Measurements from ENCODE around the gene EP400.

The EP400 gene

GRCh38 chr12:131981388-131981787 is 31.6 kb downstream of the EP400 start:
- no peaks in the 10 kb centered on the region for H3F3A ChIP-seq (ENCODE audit: control insufficient read depth, insufficient read depth)
- H3K4me3 ChIP-seq (ENCODE audit: low read length): no peak overlapping the region
- H4K20me1 ChIP-seq (ENCODE audit: control insufficient read depth, insufficient read depth, low read depth, low read length): peaks cover 3% of the 10 kb centered on the region; the same call in 1 of the 2 replicates
- H3K4me2 ChIP-seq (ENCODE audit: low read length): no peak overlapping the region
- no peaks in the 10 kb centered on the region for H3K4me1 ChIP-seq (ENCODE audit: control insufficient read depth, low read length)
- no peak overlapping the region for H3K27ac ChIP-seq (ENCODE audit: low read depth, low read length)
- H3K79me2 ChIP-seq (ENCODE audit: control insufficient read depth, low read length): peaks cover 23% of the 10 kb centered on the region
- no peaks in the 10 kb centered on the region for H3K27me3 ChIP-seq (ENCODE audit: control insufficient read depth, low read length)
- no peaks in the 10 kb centered on the region for H3K9me2 ChIP-seq (replicated peaks; ENCODE audit: control insufficient read depth, low read length)
- TF ChIP-seq CTCF (IDR thresholded peaks at IDR 0.05; ENCODE audit: low read depth, low read length, poor library complexity, severe bottlenecking) (no peak), EZH2phosphoT487 (IDR thresholded peaks at IDR 0.05; ENCODE audit: borderline replicate concordance, low read length) (no peak)
- H3K36me3 ChIP-seq (ENCODE audit: control insufficient read depth, low read length): peaks cover 33% of the 10 kb centered on the region
- H3K9me3 ChIP-seq (ENCODE audit: control insufficient read depth, insufficient read depth, low read length): no peaks in the 10 kb centered on the region

GRCh38 chr12:131982041-131982440 is 32.3 kb downstream of the EP400 start:
- H3F3A ChIP-seq (ENCODE audit: control insufficient read depth, insufficient read depth): no peaks in the 10 kb centered on the region
- H3K4me1 ChIP-seq (ENCODE audit: control insufficient read depth, low read length): no peaks in the 10 kb centered on the region
- no peak overlapping the region for H3K4me3 ChIP-seq (ENCODE audit: low read length)
- H4K20me1 ChIP-seq (ENCODE audit: control insufficient read depth, insufficient read depth, low read depth, low read length): peaks cover 3% of the 10 kb centered on the region; the same call in 1 of the 2 replicates
- H3K4me2 ChIP-seq (ENCODE audit: low read length): no peak overlapping the region
- H3K9me3 ChIP-seq (ENCODE audit: control insufficient read depth, insufficient read depth, low read length): no peaks in the 10 kb centered on the region
- no peak overlapping the region for H3K27ac ChIP-seq (ENCODE audit: low read depth, low read length)
- H3K79me2 ChIP-seq (ENCODE audit: control insufficient read depth, low read length): peaks cover 17% of the 10 kb centered on the region
- no peaks in the 10 kb centered on the region for H3K27me3 ChIP-seq (ENCODE audit: control insufficient read depth, low read length)
- H3K36me3 ChIP-seq (ENCODE audit: control insufficient read depth, low read length): peaks cover 40% of the 10 kb centered on the region
- no peaks in the 10 kb centered on the region for H3K9me2 ChIP-seq (replicated peaks; ENCODE audit: control insufficient read depth, low read length)
- TF ChIP-seq EZH2phosphoT487 (IDR thresholded peaks at IDR 0.05; ENCODE audit: borderline replicate concordance, low read length) (no peak), CTCF (IDR thresholded peaks at IDR 0.05; ENCODE audit: low read depth, low read length, poor library complexity, severe bottlenecking) (no peak)

GRCh38 chr12:131983026-131983425 is 33.3 kb downstream of the EP400 start:
- Histone ChIP-seq H3K4me2 (ENCODE audit: low read length) (no peak overlapping the region), H3K9me3 (ENCODE audit: control insufficient read depth, insufficient read depth, low read length) (no peaks in the 10 kb centered on the region), H3F3A (ENCODE audit: control insufficient read depth, insufficient read depth) (no peaks in the 10 kb centered on the region), H3K4me3 (ENCODE audit: low read length) (no peak overlapping the region), H3K27ac (ENCODE audit: low read depth, low read length) (no peak overlapping the region), H3K27me3 (ENCODE audit: control insufficient read depth, low read length) (no peaks in the 10 kb centered on the region), H3K36me3 (ENCODE audit: control insufficient read depth, low read length) (peaks cover 47% of the 10 kb centered on the region), H3K4me1 (ENCODE audit: control insufficient read depth, low read length) (no peaks in the 10 kb centered on the region), H3K9me2 (replicated peaks; ENCODE audit: control insufficient read depth, low read length) (no peaks in the 10 kb centered on the region), H3K79me2 (ENCODE audit: control insufficient read depth, low read length) (peaks cover 8% of the 10 kb centered on the region), H4K20me1 (ENCODE audit: control insufficient read depth, insufficient read depth, low read depth, low read length) (peaks cover 3% of the 10 kb centered on the region; the same call in 1 of the 2 replicates)
- TF ChIP-seq CTCF (IDR thresholded peaks at IDR 0.05; ENCODE audit: low read depth, low read length, poor library complexity, severe bottlenecking): no peak
- no peak for TF ChIP-seq EZH2phosphoT487 (IDR thresholded peaks at IDR 0.05; ENCODE audit: borderline replicate concordance, low read length)
